IMR-90 (cell line): ENCODE data around the gene MARCHF6. TPM values are rescaled to one million over a fixed set of nuclear protein-coding genes. Genes with fewer than 3 reads are reported as not detected.
"Not testable (repeated sequence)": the region's sequence is repeated elsewhere in the genome, so short reads cannot be mapped to it uniquely, and the experiment has no call there.

Experiments used
- ATAC-seq: fragments of 200-7000 bp; cut with Tn5 transposase; 2 replicates; pipeline ENCODE4 v1.9.1; 2020; ENCODE audit warnings: low read depth, mild to moderate bottlenecking, moderate library complexity
- BruUV-seq: library from RNA; stranded (reverse); fragments of 400-500 nt; replicated peaks from 2 replicates; lab custom pipeline; 2021; lab: Mats Ljungman, UMichigan
- CTCF ChIA-PET: fragments of 300-600 bp; formaldehyde crosslinking; extraction: SDS; loops from one replicate; lab custom pipeline; 2021; ENCODE audit warnings: antibody characterized with exemption; lab: Yijun Ruan, JAX
- POLR2A ChIA-PET: fragments of 300-600 bp; sonication (Branson Sonifier 250); formaldehyde crosslinking; loops from one replicate; lab custom pipeline; 2022; ENCODE audit warnings: antibody characterized with exemption; ENCODE audit not compliant: unreplicated experiment; lab: Charles Lee
- DNase-seq: peaks from one replicate; pipeline ENCODE4 v3.0.0; 2013
- H2AFZ ChIP-seq: replicated peaks from 2 replicates; pipeline ENCODE3; 2013; ENCODE audit warnings: low read length, mild to moderate bottlenecking; ENCODE audit not compliant: poor library complexity
- H2AK5ac ChIP-seq: 2 replicates; pipeline ENCODE4 v1.6.1; 2013; ENCODE audit warnings: low read depth, low read length, inconsistent platforms
- H2AK9ac ChIP-seq: replicated peaks from 2 replicates; pipeline ENCODE3; 2013; ENCODE audit warnings: mild to moderate bottlenecking, low read depth, low read length, moderate library complexity; ENCODE audit not compliant: poor library complexity
- H2BK120ac ChIP-seq: 2 replicates; pipeline ENCODE4 v1.6.1; 2013; ENCODE audit warnings: low read depth, low read length, inconsistent platforms
- H2BK15ac ChIP-seq: 3 replicates; pipeline ENCODE4 v1.6.1; 2013; ENCODE audit warnings: low read depth, low read length, inconsistent platforms
- H2BK20ac ChIP-seq: 2 replicates; pipeline ENCODE4 v1.6.1; 2013; ENCODE audit warnings: low read depth, mild to moderate bottlenecking, inconsistent platforms, low read length, moderate library complexity
- H2BK5ac ChIP-seq: 2 replicates; pipeline ENCODE4 v1.6.1; 2013; ENCODE audit warnings: mild to moderate bottlenecking, low read depth, low read length, inconsistent platforms; ENCODE audit not compliant: poor library complexity, severe bottlenecking
- H3K14ac ChIP-seq: replicated peaks from 2 replicates; pipeline ENCODE4 v1.6.1; 2013; ENCODE audit warnings: low read depth, low read length, inconsistent platforms
- H3K18ac ChIP-seq: 2 replicates; pipeline ENCODE4 v1.6.1; 2013; ENCODE audit warnings: low read depth, low read length, control low read depth
- H3K23ac ChIP-seq: 2 replicates; pipeline ENCODE4 v1.6.1; 2013; ENCODE audit warnings: low read depth, low read length, inconsistent platforms
- H3K27ac ChIP-seq: 2 replicates; pipeline ENCODE4 v1.5.1; 2013; ENCODE audit warnings: mild to moderate bottlenecking, control low read depth, low read length; ENCODE audit not compliant: insufficient read depth
- H3K27me3 ChIP-seq: 2 replicates; pipeline ENCODE4 v1.6.1; 2013; ENCODE audit warnings: low read length; ENCODE audit not compliant: control insufficient read depth, insufficient read depth
- H3K36me3 ChIP-seq: 2 replicates; pipeline ENCODE4 v1.6.1; 2013; ENCODE audit warnings: low read length, mixed read lengths; ENCODE audit not compliant: control insufficient read depth, insufficient read depth
- H3K4ac ChIP-seq: 2 replicates; pipeline ENCODE4 v1.6.1; 2013; ENCODE audit warnings: low read depth, low read length, inconsistent platforms
- H3K4me1 ChIP-seq: 2 replicates; pipeline ENCODE4 v1.6.1; 2013; ENCODE audit warnings: low read length, mixed read lengths; ENCODE audit not compliant: control insufficient read depth, insufficient read depth
- H3K4me2 ChIP-seq: 2 replicates; pipeline ENCODE4 v1.6.1; 2013; ENCODE audit warnings: low read depth, mild to moderate bottlenecking, control low read depth, low read length, moderate library complexity
- H3K4me3 ChIP-seq: 2 replicates; pipeline ENCODE4 v1.5.1; 2013; ENCODE audit warnings: low read depth, mild to moderate bottlenecking, control low read depth, low read length, moderate library complexity; ENCODE audit not compliant: insufficient read depth
- H3K56ac ChIP-seq: 2 replicates; pipeline ENCODE4 v1.6.1; 2013; ENCODE audit warnings: low read length, inconsistent platforms; ENCODE audit not compliant: insufficient read depth; ENCODE audit errors: extremely low read depth
- H3K79me1 ChIP-seq, 2 experiments: 2 replicates each; pipeline ENCODE4 v1.6.1; 2013; ENCODE audit warnings: low read length in 2 of 2, inconsistent platforms in 1 of 2, low read depth in 1 of 2
- H3K9ac ChIP-seq: 2 replicates; pipeline ENCODE4 v1.6.1; 2013; ENCODE audit warnings: low read depth, low read length, control low read depth
- H3K9me1 ChIP-seq: 2 replicates; pipeline ENCODE4 v1.6.1; 2013; ENCODE audit warnings: low read length, inconsistent platforms; ENCODE audit not compliant: insufficient read depth
- H3K9me3 ChIP-seq: 2 replicates; pipeline ENCODE4 v1.6.1; 2013; ENCODE audit warnings: low read length; ENCODE audit not compliant: control insufficient read depth, insufficient read depth
- H4K20me1 ChIP-seq: 2 replicates; pipeline ENCODE4 v1.6.1; 2013; ENCODE audit warnings: low read length, inconsistent platforms; ENCODE audit not compliant: insufficient read depth
- H4K5ac ChIP-seq: 2 replicates; pipeline ENCODE4 v1.6.1; 2013; ENCODE audit warnings: mild to moderate bottlenecking, low read depth, low read length, control low read depth
- H4K8ac ChIP-seq, 2 experiments: 2 replicates each; pipeline ENCODE4 v1.6.1; 2013; ENCODE audit warnings: low read depth in 2 of 2, low read length in 2 of 2, control low read depth in 1 of 2, inconsistent platforms in 1 of 2
- H4K91ac ChIP-seq: 2 replicates; pipeline ENCODE4 v1.6.1; 2013; ENCODE audit warnings: low read depth, low read length, inconsistent platforms; ENCODE audit not compliant: insufficient read depth
- CHD1 ChIP-seq: IDR thresholded peaks from 2 replicates; pipeline ENCODE4 v1.6.1; 2012; ENCODE audit warnings: low read depth, low read length, improper control_type of control experiment
- MAFK ChIP-seq: IDR thresholded peaks from 2 replicates; pipeline ENCODE4 v1.6.1; 2012; ENCODE audit warnings: low read depth, low read length, improper control_type of control experiment
- NFE2L2 ChIP-seq: fragments of 150-350 bp; IDR thresholded peaks from 2 replicates; pipeline ENCODE4 v1.6.1; 2016; ENCODE audit warnings: low read depth, mild to moderate bottlenecking, low read length
- RFX5 ChIP-seq: IDR thresholded peaks from 2 replicates; pipeline ENCODE4 v1.8.0; 2012; ENCODE audit warnings: low read depth, mild to moderate bottlenecking, low read length, moderate library complexity
- WGBS, 2 experiments: methylation state at CpG; one replicate each; pipeline versions ENCODE4 v1.1.5 to v1.1.7; 2013; ENCODE audit warnings: missing lambda C conversion rate in 2 of 2; ENCODE audit not compliant: insufficient read length in 1 of 2; ENCODE audit errors: extremely low coverage in 2 of 2; 5-methylcytosine and 5-hydroxymethylcytosine counted together
- dilution Hi-C: fragments of 300-500 bp; cut with HindIII; formaldehyde crosslinking; loops from one replicate; pipeline ENCODE4 v1.14.3; 2018; ENCODE audit warnings: low sequenced_read_pairs; ENCODE audit not compliant: unreplicated experiment
- in situ Hi-C: fragments of 300-500 bp; cut with MboI; formaldehyde crosslinking; loops from 3 replicates; pipeline ENCODE4 v1.14.3; 2019; ENCODE audit warnings: low sequenced_read_pairs, inconsistent platforms, mixed read lengths
- intact Hi-C: fragments of 100-400 bp; cut with micrococcal nuclease; formaldehyde crosslinking; loops from 2 replicates; pipeline ENCODE4 v1.10.0; 2022
- polyA plus RNA-seq, 3 experiments: library from polyadenylated mRNA; depleted of rRNA; stranded (reverse); fragments of >200 nt; gene quantifications; 2 replicates each; pipeline ENCODE4 v1.2.3, GENCODE V29; 2012; ENCODE audit warnings: low replicate concordance in 1 of 3
- total RNA-seq: library from RNA; depleted of rRNA; stranded (reverse); fragments of >200 nt; gene quantifications from 2 replicates; pipeline ENCODE4 v1.2.3, GENCODE V29; 2012

The MARCHF6 gene
- total and polyA plus RNA-seq, 2 of the 4 experiments (the other 2 are of a cell fraction), result 55.2 to 62.6 TPM

GRCh38 chr5:10310066-10310779, 43.3 kb upstream of the MARCHF6 start:
- Histone ChIP-seq H3K14ac (0 out of 2 replicates have a peak overlapping the region, but pooled peaks have one; percentile 48), H2BK120ac (no peak overlapping the region), H2BK5ac (no peak overlapping the region), H3K4me3 (no peak overlapping the region), H3K36me3 (no peaks in the 10 kb centered on the region), H3K9me1 (no peaks in the 10 kb centered on the region), H4K20me1 (no peaks in the 10 kb centered on the region), H3K4ac (no peak overlapping the region), H3K27me3 (no peaks in the 10 kb centered on the region; the same call in 1 of the 2 replicates), H4K91ac (no peak overlapping the region), H2AK5ac (no peak overlapping the region), H4K8ac (peak overlapping the region in 1 of 2 experiments; percentile 49; a peak in 1 of 4 replicates), H3K9ac (no peak overlapping the region), H2BK15ac (no peak overlapping the region), H3K79me1 (peaks cover 0 to 9% of the 10 kb centered on the region in 2 experiments; a peak in 1 of 4 replicates), H3K56ac (no peak overlapping the region), H2AFZ (peak overlapping the region; percentile 61), H3K23ac (no peak overlapping the region), H4K5ac (no peak overlapping the region), H3K4me1 (peaks cover 8% of the 10 kb centered on the region), H3K4me2 (no peak overlapping the region), H3K18ac (no peak overlapping the region), H3K9me3 (no peaks in the 10 kb centered on the region), H2BK20ac (no peak overlapping the region), H3K27ac (0 out of 2 replicates have a peak overlapping the region, but pooled peaks have one; percentile 9), H2AK9ac (no peak overlapping the region)
- ChIA-PET CTCF (interaction anchor here (1.1 kb wide), 1 partner anchor 19 kb away, joined by 3 read pairs; no protein-coding TSS in a partner anchor), POLR2A (no interaction called here)
- dilution Hi-C loops (no loop called here), intact Hi-C loops (no loop called here), in situ Hi-C loops (no loop called here)
- 0 out of 2 replicates have a peak, but pooled peaks have one; percentile 40 for TF ChIP-seq RFX5
- TF ChIP-seq MAFK, result peak; percentile 97
- no peak for TF ChIP-seq CHD1
- peak; percentile 79 for TF ChIP-seq NFE2L2
- ATAC-seq (no peak), DNase-seq (peak; percentile 59)
- 33% methylated on average over 1 of the region's 8 CpGs; no CpG with 5 or more reads in 1 of the 2 experiments for WGBS, 2 experiments
- no TSS peak for BruUV-seq

GRCh38 chr5:10310835-10311570, 42.5 kb upstream of the MARCHF6 start:
- H3K14ac ChIP-seq, H3K4me3 ChIP-seq, H2BK120ac ChIP-seq, H3K79me1 ChIP-seq, POLR2A ChIA-PET, H3K4me1 ChIP-seq, BruUV-seq, ATAC-seq, H3K9me1 ChIP-seq, H2BK5ac ChIP-seq, in situ Hi-C loops, H3K23ac ChIP-seq, H3K27me3 ChIP-seq, H4K8ac ChIP-seq, H2BK20ac ChIP-seq, H3K36me3 ChIP-seq, H4K20me1 ChIP-seq, H2BK15ac ChIP-seq, H2AFZ ChIP-seq, H3K9ac ChIP-seq, H3K27ac ChIP-seq, H2AK5ac ChIP-seq, H4K91ac ChIP-seq, dilution Hi-C loops, H3K56ac ChIP-seq, H3K4ac ChIP-seq, H3K18ac ChIP-seq, intact Hi-C loops, H4K5ac ChIP-seq, H3K4me2 ChIP-seq, H3K9me3 ChIP-seq, H2AK9ac ChIP-seq: not testable (repeated sequence)
- peak; percentile 41 for DNase-seq
- whole genome bisulfite sequencing, 2 experiments, result no CpG with 5 or more reads among the region's 8 CpGs
- CTCF ChIA-PET, result interaction anchor here (1.1 kb wide), 1 partner anchor 19 kb away, joined by 3 read pairs; no protein-coding TSS in a partner anchor
